K562 (cell line): ENCODE data around the gene MYO1D. TPM values are rescaled to one million over a fixed set of nuclear protein-coding genes. Genes with fewer than 3 reads are reported as not detected.
A peak's percentile ranks its signal among the peaks of the same experiment; 100 is the strongest.

Source experiments
- BMI1 ChIP-seq: fragments of 150-350 bp; IDR thresholded peaks from 2 replicates; pipeline ENCODE4 v1.6.1; 2014; ENCODE audit warnings: low read length
- CBX1 ChIP-seq: sonication (generic); IDR thresholded peaks from 2 replicates; pipeline ENCODE4 v1.6.1; 2016; ENCODE audit warnings: antibody characterized with exemption, low read depth, mild to moderate bottlenecking
- HMG20B ChIP-seq: fragments of 250-450 bp; sonication (Bioruptor Pico); IDR thresholded peaks from 2 replicates; pipeline ENCODE4 v1.5.0; 2021; ENCODE audit warnings: mild to moderate bottlenecking
- L3MBTL2 ChIP-seq: fragments of 450-650 bp; IDR thresholded peaks from 2 replicates; pipeline ENCODE4 v1.6.1; 2016; ENCODE audit warnings: mild to moderate bottlenecking, moderate library complexity
- NFRKB ChIP-seq: fragments of 450-650 bp; IDR thresholded peaks from 2 replicates; pipeline ENCODE4 v1.6.1; 2016; ENCODE audit warnings: low read depth
- PHF20 ChIP-seq: fragments of 450-650 bp; IDR thresholded peaks from 2 replicates; pipeline ENCODE4 v1.6.1; 2018; ENCODE audit not compliant: partially characterized antibody
- PREB ChIP-seq: sonication (generic); formaldehyde crosslinking; IDR thresholded peaks from 2 replicates; pipeline ENCODE4 v1.8.1; 2023; ENCODE audit warnings: mild to moderate bottlenecking, missing genetic modification reagents
- ZBTB1 ChIP-seq: sonication (generic); formaldehyde crosslinking; IDR thresholded peaks from 2 replicates; pipeline ENCODE4 v1.8.1; 2023; ENCODE audit warnings: missing genetic modification reagents, low read depth, mild to moderate bottlenecking, borderline replicate concordance
- ZNF780A ChIP-seq: fragments of 250-450 bp; sonication (Bioruptor Pico); IDR thresholded peaks from 2 replicates; pipeline ENCODE4 v1.5.0; 2021; ENCODE audit warnings: mild to moderate bottlenecking
- polyA plus RNA-seq, 8 experiments: library from polyadenylated mRNA; depleted of rRNA in 4 of 8; stranded (reverse) in 5 of 8; unstranded in 3 of 8; fragments of >200 nt; fragmentation: Nextera tagmentation in 2 of 8; fragmentation: Illumina TruSeq in 1 of 8; extraction: Ambion mirVana in 2 of 8; extraction: Trizol in 1 of 8; gene quantifications; 2 replicates each; pipeline versions ENCODE4 v1.2.1 to v1.2.3, GENCODE V29; 2011 to 2014; ENCODE audit warnings: inconsistent platforms in 1 of 8, missing spikeins in 1 of 8
- total RNA-seq, 7 experiments: library from RNA; depleted of rRNA in 6 of 7; stranded (reverse); fragments of >200 nt in 6 of 7; fragmentation: Illumina TruSeq in 2 of 7; extraction: Trizol in 2 of 7; gene quantifications; 2 replicates each; pipeline versions ENCODE4 v1.2.1 to v1.2.3, GENCODE V29; 2011 to 2021; ENCODE audit warnings: low replicate concordance in 1 of 7
- TF ChIP-seq, protein P1 (sequence below): fragments of 450-650 bp; IDR thresholded peaks from 2 replicates; pipeline ENCODE4 v1.6.1; 2016; ENCODE audit warnings: antibody characterized with exemption
- TF ChIP-seq, protein P2 (sequence below): sonication (generic); formaldehyde crosslinking; IDR thresholded peaks from 2 replicates; pipeline ENCODE4 v1.8.0; 2023; ENCODE audit warnings: mild to moderate bottlenecking, missing genetic modification reagents
- TF ChIP-seq, protein P3 (sequence below): fragments of 200-600 bp; sonication (generic); IDR thresholded peaks from one replicate; pipeline ENCODE4 v1.6.1; 2012; ENCODE audit warnings: mild to moderate bottlenecking, low read depth, low read length, inconsistent platforms

MYO1D gene
- total and polyA plus RNA-seq, 9 of the 15 experiments (the other 6 are each of a cell fraction or from before 2014, with no cell fraction given) = 2.1 to 71.2 (median 45.4) TPM

DNA sequence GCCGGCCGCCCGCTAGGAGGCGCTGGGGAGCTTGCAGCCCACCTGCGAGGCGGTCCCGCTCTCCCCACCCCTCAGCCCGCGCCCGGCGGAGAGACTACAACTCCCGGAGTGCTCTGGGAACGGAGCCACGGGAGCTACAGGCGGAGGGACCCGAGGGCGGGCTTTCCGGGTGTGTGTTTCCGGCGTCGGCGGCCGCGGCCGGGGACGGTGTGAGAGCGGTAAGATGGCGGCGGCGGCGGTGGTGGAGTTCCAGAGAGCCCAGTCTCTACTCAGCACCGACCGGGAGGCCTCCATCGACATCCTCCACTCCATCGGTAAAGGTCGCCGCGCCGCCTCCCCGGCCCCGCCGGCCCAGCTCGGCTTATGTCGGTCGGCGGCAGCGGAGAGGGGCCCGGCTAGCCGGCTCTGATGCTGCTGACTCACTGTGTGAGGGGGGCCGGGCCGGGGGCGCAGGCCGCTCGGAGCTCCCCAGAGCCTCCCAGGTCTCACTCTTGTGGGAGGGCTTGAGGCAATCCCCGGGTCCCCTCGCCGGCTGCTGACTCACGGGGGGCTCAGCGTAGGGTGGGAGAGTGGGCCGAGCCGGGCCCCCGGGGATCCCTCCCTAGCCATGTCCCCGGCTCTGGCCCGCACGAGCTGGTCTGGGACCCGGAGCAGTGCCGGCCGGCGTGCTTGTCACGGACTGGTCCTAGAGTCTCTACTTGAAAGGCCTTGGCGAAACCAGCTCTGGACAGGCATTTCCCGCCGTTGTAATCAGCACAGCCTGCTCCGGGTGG, 432.4 kb downstream of the MYO1D start, which contains the start of gene PSMD11 (continued):
- TF ChIP-seq ZBTB1 (CRISPR knock-in tag) = no peak
- no peak for TF ChIP-seq PHF20
- TF ChIP-seq CBX1 = no peak
- TF ChIP-seq, protein P1, sequence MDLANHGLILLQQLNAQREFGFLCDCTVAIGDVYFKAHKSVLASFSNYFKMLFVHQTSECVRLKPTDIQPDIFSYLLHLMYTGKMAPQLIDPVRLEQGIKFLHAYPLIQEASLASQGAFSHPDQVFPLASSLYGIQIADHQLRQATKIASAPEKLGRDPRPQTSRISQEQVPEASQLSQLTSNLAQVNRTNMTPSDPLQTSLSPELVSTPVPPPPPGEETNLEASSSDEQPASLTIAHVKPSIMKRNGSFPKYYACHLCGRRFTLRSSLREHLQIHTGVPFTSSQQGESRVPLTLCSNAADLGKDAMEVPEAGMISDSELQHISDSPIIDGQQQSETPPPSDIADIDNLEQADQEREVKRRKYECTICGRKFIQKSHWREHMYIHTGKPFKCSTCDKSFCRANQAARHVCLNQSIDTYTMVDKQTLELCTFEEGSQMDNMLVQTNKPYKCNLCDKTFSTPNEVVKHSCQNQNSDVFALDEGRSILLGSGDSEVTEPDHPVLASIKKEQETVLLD = no peak
- TF ChIP-seq BMI1 = no peak
- TF ChIP-seq, protein P2, sequence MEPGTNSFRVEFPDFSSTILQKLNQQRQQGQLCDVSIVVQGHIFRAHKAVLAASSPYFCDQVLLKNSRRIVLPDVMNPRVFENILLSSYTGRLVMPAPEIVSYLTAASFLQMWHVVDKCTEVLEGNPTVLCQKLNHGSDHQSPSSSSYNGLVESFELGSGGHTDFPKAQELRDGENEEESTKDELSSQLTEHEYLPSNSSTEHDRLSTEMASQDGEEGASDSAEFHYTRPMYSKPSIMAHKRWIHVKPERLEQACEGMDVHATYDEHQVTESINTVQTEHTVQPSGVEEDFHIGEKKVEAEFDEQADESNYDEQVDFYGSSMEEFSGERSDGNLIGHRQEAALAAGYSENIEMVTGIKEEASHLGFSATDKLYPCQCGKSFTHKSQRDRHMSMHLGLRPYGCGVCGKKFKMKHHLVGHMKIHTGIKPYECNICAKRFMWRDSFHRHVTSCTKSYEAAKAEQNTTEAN = no peak
- peak; percentile 41; the same call in 1 of the 2 replicates for TF ChIP-seq L3MBTL2
- peak; percentile 95 for TF ChIP-seq NFRKB
- TF ChIP-seq PREB (CRISPR knock-in tag) = no peak; the same call in 1 of the 2 replicates
- TF ChIP-seq ZNF780A (CRISPR knock-in tag) = no peak
- no peak for TF ChIP-seq HMG20B (CRISPR knock-in tag)
- TF ChIP-seq, protein P3, sequence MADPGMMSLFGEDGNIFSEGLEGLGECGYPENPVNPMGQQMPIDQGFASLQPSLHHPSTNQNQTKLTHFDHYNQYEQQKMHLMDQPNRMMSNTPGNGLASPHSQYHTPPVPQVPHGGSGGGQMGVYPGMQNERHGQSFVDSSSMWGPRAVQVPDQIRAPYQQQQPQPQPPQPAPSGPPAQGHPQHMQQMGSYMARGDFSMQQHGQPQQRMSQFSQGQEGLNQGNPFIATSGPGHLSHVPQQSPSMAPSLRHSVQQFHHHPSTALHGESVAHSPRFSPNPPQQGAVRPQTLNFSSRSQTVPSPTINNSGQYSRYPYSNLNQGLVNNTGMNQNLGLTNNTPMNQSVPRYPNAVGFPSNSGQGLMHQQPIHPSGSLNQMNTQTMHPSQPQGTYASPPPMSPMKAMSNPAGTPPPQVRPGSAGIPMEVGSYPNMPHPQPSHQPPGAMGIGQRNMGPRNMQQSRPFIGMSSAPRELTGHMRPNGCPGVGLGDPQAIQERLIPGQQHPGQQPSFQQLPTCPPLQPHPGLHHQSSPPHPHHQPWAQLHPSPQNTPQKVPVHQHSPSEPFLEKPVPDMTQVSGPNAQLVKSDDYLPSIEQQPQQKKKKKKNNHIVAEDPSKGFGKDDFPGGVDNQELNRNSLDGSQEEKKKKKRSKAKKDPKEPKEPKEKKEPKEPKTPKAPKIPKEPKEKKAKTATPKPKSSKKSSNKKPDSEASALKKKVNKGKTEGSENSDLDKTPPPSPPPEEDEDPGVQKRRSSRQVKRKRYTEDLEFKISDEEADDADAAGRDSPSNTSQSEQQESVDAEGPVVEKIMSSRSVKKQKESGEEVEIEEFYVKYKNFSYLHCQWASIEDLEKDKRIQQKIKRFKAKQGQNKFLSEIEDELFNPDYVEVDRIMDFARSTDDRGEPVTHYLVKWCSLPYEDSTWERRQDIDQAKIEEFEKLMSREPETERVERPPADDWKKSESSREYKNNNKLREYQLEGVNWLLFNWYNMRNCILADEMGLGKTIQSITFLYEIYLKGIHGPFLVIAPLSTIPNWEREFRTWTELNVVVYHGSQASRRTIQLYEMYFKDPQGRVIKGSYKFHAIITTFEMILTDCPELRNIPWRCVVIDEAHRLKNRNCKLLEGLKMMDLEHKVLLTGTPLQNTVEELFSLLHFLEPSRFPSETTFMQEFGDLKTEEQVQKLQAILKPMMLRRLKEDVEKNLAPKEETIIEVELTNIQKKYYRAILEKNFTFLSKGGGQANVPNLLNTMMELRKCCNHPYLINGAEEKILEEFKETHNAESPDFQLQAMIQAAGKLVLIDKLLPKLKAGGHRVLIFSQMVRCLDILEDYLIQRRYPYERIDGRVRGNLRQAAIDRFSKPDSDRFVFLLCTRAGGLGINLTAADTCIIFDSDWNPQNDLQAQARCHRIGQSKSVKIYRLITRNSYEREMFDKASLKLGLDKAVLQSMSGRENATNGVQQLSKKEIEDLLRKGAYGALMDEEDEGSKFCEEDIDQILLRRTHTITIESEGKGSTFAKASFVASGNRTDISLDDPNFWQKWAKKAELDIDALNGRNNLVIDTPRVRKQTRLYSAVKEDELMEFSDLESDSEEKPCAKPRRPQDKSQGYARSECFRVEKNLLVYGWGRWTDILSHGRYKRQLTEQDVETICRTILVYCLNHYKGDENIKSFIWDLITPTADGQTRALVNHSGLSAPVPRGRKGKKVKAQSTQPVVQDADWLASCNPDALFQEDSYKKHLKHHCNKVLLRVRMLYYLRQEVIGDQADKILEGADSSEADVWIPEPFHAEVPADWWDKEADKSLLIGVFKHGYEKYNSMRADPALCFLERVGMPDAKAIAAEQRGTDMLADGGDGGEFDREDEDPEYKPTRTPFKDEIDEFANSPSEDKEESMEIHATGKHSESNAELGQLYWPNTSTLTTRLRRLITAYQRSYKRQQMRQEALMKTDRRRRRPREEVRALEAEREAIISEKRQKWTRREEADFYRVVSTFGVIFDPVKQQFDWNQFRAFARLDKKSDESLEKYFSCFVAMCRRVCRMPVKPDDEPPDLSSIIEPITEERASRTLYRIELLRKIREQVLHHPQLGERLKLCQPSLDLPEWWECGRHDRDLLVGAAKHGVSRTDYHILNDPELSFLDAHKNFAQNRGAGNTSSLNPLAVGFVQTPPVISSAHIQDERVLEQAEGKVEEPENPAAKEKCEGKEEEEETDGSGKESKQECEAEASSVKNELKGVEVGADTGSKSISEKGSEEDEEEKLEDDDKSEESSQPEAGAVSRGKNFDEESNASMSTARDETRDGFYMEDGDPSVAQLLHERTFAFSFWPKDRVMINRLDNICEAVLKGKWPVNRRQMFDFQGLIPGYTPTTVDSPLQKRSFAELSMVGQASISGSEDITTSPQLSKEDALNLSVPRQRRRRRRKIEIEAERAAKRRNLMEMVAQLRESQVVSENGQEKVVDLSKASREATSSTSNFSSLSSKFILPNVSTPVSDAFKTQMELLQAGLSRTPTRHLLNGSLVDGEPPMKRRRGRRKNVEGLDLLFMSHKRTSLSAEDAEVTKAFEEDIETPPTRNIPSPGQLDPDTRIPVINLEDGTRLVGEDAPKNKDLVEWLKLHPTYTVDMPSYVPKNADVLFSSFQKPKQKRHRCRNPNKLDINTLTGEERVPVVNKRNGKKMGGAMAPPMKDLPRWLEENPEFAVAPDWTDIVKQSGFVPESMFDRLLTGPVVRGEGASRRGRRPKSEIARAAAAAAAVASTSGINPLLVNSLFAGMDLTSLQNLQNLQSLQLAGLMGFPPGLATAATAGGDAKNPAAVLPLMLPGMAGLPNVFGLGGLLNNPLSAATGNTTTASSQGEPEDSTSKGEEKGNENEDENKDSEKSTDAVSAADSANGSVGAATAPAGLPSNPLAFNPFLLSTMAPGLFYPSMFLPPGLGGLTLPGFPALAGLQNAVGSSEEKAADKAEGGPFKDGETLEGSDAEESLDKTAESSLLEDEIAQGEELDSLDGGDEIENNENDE = no peak
